ENCODE data around the gene AGR2.
"Not testable (repeated sequence)": the region's sequence is repeated elsewhere in the genome, so short reads cannot be mapped to it uniquely, and the experiment has no call there.

Gene AGR2

DNA sequence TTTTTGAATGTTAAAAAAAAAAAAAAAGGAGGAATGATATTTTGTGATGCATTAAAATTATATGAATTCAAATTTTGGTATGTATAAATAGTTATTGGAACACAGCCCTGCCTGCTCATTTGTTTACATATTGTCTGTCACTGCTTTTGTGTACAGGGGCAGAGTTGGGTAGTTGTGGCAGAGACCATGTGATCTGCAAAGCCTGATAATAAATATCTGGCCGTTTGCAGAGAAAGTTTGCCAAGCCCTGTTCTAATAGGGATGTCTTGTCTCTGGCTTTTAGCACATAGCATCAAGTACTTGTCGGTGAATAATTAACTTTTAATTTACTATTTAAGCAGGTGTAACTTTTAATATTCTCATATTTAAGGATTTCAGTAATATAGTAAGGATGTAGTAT is 31.5 kb downstream of the AGR2 start:
- DNase-seq: no peak

DNA sequence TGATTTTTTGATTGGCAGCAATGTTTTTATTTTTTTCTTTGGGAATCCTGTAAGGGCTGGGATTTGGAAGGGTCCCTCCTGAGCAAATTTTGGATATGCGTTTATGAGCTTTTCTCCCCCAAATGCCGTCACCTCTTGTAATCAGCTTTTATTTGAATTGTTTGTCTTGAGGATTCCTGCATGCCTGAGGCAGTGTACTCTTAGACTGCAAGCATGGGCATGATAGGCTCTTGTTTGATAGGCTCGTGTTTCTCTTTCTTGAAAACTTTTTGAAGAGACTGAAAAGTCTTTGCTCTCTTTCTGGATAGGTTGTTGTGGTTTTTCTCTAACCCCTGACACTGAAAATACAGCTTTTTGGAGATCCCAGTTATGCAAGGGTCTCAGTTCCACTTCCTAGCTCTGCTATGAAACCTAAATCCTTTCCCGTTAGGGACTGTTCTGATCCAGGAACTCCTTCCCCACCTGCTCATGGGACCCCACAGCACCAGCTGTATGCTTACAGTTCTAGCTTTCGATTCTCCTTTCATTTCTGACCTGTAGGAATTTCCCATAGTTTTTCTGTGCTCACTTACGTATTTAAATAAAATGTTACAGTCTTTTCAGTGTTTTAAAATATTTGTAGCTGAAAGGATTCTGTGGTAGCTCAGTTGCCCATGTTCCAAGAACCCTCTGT is 34.0 kb downstream of the AGR2 start:
- no peak for DNase-seq

DNA sequence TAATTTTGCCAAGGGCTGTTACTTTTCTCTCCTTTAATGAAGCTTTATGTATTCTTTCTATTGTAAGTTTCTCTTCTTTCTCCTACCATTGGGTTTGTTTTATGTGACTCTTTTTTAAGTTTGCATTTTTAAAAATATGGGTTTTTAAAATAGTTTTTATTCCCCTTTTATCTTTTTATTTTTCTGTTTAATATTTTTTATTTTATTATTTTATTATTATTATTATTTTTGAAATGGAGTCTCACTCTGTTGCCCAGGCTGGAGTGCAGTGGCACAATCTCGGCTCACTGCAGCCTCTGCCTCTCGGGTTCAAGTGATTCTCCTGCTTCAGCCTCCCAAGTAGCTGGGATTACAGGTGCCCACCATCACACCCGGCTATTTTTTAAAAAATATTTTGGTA is 34.8 kb downstream of the AGR2 start:
- DNase-seq: not testable (repeated sequence)

DNA sequence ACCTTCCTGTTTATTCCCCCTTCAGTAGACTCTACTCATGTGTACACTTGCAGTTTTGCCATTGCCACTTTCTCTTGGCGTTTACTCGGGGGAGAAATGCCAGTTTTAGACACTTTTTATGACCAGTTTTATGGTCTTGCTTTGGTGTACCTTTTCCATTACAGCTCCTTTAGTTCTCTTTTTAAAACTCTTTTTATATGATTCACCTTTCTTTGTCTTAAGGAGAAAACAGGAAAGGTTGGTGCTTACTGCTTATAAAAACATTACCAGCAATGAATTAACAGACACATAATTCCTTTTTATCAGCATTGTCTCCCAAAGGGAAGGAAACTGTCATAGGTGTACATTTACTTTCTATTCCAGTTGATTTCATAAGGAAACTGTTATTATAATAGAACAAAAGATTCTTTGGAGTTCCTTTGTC is 39.4 kb downstream of the AGR2 start:
- no peak for DNase-seq

DNA sequence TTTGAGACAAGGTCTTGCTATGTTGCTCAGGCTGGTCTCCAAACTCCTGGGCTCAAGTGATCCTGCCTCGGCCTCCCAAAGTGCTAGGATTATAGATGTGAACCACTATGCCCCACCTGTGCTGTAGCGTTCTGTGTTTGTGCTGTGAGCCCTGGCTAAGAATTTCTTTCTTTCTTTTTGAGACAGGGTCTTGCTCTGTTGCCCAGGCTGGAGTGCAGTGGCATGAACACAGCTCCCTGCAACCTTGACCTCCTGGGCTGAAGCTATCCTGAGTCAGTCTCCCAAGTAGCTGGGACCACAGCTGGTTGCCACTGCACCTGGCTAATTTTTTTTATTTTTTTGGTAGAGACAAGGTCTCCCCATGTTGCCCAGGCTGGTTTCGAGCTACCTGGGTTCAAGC is 39.9 kb downstream of the AGR2 start:
- no peak for DNase-seq

DNA sequence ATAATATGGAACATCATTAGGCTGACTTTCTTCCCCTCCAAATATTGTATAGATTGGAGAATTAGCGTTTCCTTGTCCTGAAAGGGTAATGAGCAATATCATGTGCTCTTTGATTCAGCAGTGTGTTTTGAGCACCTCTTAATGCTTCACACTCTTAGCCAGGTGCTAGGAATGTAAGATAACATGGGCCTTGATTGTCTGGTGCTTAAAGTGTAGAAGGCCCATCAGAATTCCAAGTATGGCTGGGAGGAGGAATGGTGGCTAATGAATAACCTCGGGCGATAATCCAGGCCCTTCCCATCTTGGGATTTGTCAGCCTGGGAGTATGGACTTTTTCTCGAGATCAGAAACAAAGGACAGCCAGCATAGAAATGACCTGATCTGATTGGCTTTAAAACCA is 42.6 kb downstream of the AGR2 start:
- no peak for DNase-seq

DNA sequence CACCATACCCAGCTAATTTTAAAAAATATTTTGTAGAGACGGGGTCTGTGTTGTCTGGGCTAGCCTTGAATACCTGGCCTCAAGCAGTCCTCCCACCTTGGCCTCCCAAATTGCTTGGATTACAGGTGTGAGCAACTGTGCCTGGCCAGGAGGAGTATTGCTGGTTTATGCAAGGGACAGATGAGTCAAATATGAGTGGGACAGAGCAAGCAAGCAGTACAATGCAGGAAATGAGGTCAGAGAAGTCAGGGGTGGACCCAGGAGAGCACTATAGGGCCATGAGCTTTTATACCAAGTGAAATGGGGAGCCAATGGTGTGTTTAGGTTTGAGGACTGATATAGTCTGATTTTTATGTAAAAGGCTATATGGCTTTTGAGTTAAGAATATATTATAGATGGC is 45.0 kb downstream of the AGR2 start:
- no peak for DNase-seq

DNA sequence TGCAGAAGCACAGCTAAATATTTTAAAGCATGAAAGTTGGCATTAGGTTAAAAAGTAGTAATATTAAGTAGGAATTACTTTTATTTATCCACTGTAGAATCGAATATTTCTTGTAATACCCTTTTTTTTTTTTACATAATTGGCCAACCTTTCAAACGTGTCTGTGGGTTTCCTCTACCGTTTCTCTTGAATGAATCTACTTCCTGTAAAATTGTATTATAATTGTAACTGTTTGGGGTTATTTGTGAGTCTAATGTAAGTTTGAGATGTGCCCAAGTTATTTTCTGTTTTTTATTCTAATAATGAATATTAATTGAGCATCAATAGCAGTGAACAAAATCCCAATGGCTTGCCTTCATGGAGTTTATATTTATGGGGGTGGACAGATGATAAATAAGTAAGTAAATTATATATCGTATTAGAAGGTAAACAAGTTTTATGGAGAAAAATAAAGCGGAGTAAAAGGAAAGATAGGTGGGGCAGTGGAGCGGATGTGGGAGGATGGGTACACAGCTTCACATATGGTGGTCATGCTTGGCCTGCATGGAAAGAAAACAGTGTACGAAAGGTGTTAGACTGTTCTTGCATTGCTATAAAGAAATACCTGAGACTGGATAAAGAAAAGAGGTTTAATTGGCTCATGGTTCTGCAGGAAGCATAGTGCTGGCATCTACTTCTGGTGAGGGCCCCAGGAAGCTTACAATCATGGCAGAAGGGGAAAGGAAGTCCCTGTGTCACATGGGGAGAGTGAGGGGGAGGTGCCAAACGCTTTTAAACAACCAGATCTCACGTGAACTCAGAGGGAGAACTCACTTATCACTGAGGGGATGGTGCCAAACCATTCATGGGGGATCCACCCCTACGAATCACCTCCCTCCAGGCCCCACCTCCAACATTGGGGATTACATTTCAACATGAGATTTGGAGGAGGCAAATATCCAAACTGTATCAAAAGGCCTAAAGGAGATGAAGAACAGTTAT is 45.9 kb downstream of the AGR2 start:
- DNase-seq: no peak

DNA sequence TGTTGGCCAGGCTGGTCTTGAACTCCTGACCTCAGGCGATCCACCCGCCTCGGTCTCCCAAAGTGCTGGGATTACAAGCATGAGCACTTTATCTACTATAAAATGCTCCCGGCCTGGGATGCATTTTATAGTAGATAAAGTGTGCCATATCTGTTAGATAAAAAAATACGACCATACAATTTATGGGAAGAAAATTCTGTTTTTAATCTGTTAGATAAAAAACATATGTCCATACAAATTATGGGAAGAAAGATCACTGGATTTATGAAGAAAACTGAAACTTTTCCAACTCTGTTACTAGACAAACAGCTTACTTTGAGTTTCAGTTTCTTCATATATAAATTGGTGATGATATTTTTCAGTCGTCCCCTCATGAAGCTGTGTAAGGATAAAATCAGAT is 46.8 kb downstream of the AGR2 start:
- no peak for DNase-seq

DNA sequence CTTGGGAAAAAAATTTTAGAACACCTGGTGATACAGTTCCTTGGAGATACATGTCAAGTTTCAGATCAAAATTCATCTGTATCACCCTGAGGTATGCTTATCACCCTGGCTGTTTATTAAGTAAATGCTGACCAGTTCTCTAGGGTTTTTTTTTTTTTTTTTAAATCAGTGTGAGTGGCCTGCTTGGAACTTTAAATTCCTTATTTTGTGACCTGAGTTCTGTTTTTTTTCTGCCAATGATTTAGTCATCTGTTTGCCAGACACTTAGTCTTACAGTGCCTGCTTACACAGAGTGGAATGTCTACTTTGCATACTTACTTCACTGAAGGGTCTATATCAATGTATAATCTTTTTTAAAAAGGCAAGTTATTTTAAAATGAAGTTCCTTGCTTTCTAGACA is 49.4 kb downstream of the AGR2 start:
- no peak for DNase-seq

DNA sequence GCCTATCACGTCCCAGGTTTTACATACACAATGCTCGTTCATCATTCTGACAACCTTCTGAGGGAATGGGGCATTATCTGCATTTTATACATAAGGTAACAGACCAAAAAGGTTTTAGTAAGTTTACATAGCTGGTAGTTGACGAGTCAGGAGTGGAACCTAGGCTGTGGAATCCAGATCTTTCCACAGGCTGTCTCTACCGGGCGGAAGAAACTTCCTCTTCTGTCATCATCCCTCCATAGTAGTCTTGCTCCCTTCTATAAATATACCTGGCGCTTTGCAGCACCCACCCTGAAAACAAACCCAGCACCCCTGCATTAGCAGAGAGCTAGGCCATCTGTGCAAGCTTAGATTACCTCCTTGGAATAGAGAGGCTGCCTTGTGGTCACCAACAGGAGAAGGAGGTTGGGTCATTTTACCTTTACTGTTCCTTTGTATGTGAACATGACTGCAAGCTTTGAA is 49.9 kb downstream of the AGR2 start:
- DNase-seq: no peak

DNA sequence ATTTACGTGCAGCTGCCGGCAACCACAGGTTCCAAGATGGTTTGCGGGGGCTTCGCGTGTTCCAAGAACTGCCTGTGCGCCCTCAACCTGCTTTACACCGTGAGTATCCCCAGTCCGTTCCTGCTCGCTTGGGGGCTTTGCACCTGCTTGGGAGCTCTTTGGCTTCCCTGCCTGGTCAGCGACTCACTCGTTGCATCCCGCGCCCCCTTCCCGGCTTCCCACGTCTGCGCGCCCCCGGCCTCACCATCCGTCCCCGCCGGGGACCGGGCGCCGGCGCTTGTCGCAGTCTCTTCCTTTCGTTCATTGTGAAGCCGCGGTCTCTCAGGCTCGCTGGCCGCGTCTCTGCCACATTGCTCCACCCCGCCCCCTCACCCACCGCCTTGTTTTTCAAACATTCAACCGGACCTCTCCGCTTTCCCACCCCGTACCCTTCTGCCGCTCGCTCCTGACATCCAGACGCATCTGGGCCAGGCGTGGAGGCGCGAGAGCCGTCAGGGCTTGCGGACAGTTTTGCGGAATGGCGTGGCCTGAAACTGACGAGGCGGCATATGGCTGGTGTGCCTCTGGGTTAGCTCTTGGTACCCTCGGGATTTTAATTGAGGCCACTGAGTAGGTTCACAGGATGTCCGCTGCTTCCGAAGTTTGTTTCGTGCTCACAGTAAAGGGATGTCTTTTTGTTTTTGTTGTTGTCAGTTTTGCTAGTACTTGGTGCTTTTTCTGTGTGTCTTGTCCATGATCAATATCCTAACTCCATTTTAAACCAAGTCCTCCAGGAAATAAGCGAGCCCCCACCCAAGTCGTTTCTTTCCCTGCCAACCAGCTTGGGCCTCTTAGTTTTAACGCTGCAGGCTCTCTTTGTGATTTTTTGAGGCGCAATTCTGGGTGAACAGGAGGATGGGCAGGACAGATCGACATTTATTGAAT is 50.6 kb downstream of the AGR2 start:
- DNase-seq: no peak

DNA sequence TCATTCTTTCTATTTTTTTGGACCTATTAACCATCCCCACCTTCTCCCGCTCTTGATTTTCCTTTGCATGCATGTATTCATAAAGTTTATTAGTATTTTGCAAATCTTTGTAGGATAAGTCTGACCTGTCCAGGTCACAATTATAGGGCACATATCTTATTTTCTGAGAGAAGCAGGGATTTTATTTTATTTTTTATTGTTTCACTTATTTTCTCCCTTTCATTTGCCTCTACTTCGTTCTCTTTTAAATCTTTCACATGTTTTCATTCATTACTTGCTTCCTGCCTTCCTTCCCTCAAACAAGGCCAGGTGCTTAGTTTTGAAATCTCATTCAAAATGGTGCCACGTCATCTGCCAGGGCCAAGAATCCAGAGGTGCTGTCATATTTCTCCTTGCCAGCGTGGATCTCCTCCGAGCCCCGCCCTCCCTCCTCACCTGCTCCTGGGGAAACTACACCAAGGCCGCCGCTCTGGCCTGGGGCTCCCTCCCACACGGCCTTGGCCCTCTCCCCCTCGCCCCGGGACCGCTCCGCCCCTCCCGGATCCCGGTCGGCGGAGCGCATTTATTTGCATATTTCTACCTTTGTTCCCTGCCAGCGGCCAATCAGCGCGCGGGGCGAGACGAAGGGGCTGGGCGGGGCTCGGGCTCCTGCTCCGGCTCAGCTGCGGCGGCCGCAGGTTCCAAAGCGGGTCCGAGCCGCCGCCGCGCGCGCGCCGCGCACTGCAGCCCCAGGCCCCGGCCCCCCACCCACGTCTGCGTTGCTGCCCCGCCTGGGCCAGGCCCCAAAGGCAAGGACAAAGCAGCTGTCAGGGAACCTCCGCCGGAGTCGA is 51.5 kb downstream of the AGR2 start, which contains the start of gene TSPAN13:
Gene TSPAN13 (plus strand): TSS at position 654 of the 830 bp plus-strand sequence. CDS start 213 bp downstream, outside the sequence.
- peak; percentile 71 for DNase-seq

DNA sequence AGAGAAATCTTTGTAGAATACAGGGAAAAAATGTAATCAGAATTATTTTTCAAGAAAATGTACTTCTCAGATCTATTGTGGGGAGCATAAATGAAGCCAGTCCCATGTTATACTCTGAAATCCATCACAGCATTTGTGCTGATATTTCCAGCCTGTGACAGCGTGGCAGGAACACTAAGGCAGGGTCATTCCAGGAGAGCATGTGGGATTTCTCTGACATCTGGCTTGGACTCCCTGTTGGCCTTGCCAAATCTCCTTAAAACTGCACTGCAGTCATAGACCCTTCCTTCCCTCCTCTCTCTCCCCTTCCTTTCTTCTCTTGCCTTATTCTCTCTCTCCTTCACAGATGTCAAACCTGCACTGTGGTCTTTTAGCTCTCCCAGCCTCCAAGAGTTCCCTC is 57.7 kb downstream of the AGR2 start:
- no peak for DNase-seq

DNA sequence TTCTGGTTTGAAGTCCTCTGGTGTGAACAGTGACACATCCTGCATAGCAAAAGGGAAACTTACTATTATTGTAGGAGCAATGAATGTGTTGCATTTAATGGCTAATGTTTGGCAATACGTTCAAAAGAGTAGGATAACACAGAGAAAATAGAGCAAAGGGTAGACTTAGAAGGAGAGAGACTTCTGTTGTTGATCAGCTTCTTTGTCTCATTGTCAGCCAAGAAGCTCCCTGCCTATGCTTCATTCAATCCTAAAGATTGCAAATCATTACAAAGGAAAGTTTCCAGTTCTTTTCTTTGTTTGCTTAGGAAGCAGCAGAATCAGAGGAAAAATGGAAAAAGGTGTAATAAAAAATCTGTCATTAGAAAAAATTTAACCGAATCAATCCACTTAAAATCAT is 59.2 kb downstream of the AGR2 start:
- DNase-seq: no peak

DNA sequence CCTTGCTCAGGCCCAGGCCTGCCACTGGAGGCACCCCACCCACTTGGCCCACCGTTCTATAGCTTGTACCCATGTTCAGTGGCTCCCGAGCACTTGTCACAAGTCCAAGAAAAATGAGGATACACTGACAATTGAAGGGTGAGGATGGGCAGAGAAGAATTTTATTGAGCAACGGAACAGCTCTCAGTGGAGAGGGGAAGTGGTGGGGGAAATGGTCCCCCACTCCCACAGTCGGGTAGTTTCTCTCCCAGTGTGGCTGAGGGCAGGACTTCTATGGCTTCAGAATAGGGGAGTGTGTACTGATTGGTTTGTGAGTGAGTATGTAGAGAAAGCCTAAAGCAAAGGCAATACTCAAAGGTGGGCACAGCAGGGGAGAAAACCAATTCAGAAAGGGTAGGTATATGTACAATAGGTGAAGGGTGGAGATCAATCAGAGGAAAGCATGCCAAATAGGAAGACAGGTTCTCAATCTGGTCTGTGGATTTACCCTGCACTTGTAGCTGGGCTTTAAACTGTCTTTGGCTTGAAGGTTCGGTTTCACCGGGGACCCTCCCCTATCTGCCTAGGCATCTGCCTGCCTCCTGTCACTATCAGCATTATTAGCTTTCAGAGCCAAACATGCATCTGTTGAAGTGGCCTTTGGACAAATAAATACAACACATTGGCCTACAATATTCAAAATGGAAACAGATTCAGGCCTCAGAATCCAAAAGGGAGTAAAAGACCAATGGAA is 60.1 kb downstream of the AGR2 start:
- no peak for DNase-seq

DNA sequence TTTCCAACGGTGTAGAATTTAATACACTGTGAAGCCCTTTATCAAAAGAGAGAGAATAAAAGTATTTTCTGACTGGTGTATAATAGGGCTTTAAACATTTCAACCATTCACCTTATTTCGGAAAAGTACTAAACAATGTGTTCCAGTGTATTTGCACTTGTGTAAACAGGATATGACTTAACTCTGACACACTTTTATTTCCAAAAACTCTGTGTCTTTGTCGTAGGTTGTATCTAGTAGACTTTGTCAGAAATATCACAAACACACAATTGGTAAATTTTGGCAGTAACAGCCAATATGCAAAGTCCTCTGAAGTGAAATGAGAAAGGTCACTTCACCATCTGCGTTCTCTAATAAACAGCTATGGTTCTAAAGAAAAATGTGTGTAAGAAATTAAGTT is 61.6 kb downstream of the AGR2 start:
- DNase-seq: no peak

DNA sequence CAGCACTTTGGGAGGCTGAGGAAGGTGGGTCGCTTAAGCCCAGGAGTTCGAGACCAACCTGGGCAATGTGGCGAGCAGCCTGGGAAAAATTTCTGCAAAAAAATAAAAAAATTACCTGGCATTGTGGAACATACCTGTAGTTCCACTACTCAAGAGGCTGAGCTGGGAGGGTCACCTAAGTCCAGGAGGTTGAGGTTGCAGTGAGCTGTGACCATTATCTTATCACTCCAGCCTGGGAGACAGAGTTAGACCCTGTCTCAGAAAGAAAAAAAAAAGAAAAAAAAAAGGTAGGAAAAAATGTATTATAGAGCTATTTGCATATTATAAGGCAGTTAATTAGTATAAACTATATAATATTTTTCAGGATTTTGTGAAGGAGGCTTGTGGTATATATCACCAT is 62.3 kb downstream of the AGR2 start:
- no peak for DNase-seq

Measured in NCI-H446 treated with DMSO at 0.1 percent for 48 hours (cell line).